K562 (cell line): ENCODE data around the gene JDP2. TPM values are rescaled to one million over a fixed set of nuclear protein-coding genes. Genes with fewer than 3 reads are reported as not detected.

Experiments
- ATAC-seq: fragments of 200-7000 bp; cut with Tn5 transposase; 3 replicates; pipeline ENCODE4 v1.9.1; 2020; ENCODE audit warnings: moderate library complexity
- BruUV-seq: library from RNA; stranded (reverse); fragments of 400-500 nt; replicated peaks from 2 replicates; lab custom pipeline; 2021; lab: Mats Ljungman, UMichigan
- CTCF ChIA-PET: fragments of 300-600 bp; formaldehyde crosslinking; extraction: SDS; loops from one replicate; lab custom pipeline; 2021; ENCODE audit warnings: low intra/inter-chr PET ratio; lab: Yijun Ruan, JAX
- POLR2A ChIA-PET: fragments of 300-600, 350-650 bp; sonication (Branson Sonifier 250); formaldehyde crosslinking; extraction: SDS; loops from one replicate; lab custom pipeline; 2021; ENCODE audit warnings: antibody characterized with exemption, inconsistent platforms; lab: Yijun Ruan, JAX
- DNase-seq, 4 experiments: peaks; one replicate each; pipeline versions ENCODE4 v3.0.0 to v3.0.0-alpha.2; 2011 to 2018; ENCODE audit warnings: low spot score in 3 of 4, mixed read lengths in 3 of 4; ENCODE audit errors: extremely low read depth in 1 of 4
- FAIRE-seq: peaks from 2 replicates; lab custom pipeline; 2011; peaks lifted over from hg19 to GRCh38; lab: Jason Lieb, UNC
- H2AFZ ChIP-seq: 2 replicates; pipeline ENCODE4 v1.6.0; 2011; ENCODE audit warnings: low read depth, low read length, control low read depth, inconsistent platforms
- H3K27ac ChIP-seq: fragments of 200-600 bp; 3 replicates; pipeline ENCODE4 v1.8.0; 2011; ENCODE audit warnings: low read depth, mild to moderate bottlenecking, control low read depth, inconsistent platforms, low read length, moderate library complexity, mixed read lengths; ENCODE audit errors: extremely low read depth
- H3K27me3 ChIP-seq, 2 experiments: fragments of 300-600 bp in 1 of 2; 2 replicates in 1 of 2; 3 replicates in 1 of 2; pipeline versions ENCODE4 v1.6.0 to v1.8.0; 2011; ENCODE audit warnings: inconsistent platforms in 2 of 2, low read length in 2 of 2, mild to moderate bottlenecking in 1 of 2, mixed read lengths in 1 of 2, moderate library complexity in 1 of 2; ENCODE audit not compliant: control insufficient read depth in 2 of 2, insufficient read depth in 2 of 2
- H3K36me3 ChIP-seq: fragments of 300-600 bp; 3 replicates; pipeline ENCODE4 v1.8.0; 2011; ENCODE audit warnings: mild to moderate bottlenecking, low read length, inconsistent platforms; ENCODE audit not compliant: control insufficient read depth, insufficient read depth
- H3K4me1 ChIP-seq, 2 experiments: fragments of 200-600 bp in 1 of 2; replicated peaks in 1 of 2; 2 replicates in 1 of 2; 3 replicates in 1 of 2; pipeline versions ENCODE4 v1.5.1 to v1.8.0; 2011; ENCODE audit warnings: inconsistent platforms in 2 of 2, low read length in 2 of 2, mild to moderate bottlenecking in 1 of 2, mixed read lengths in 1 of 2, moderate library complexity in 1 of 2; ENCODE audit not compliant: control insufficient read depth in 2 of 2, insufficient read depth in 2 of 2
- H3K4me2 ChIP-seq: 2 replicates; pipeline ENCODE4 v1.6.1; 2011; ENCODE audit warnings: low read length, control low read depth, inconsistent platforms, mixed read lengths; ENCODE audit not compliant: insufficient read depth
- H3K4me3 ChIP-seq: fragments of 200-600 bp; sonication (generic), shearing (Covaris generic); 2 replicates; pipeline ENCODE4 v1.5.1; 2016; ENCODE audit warnings: control low read depth, inconsistent platforms
- H3K79me2 ChIP-seq: fragments of 200-600 bp; 3 replicates; pipeline ENCODE4 v1.8.0; 2011; ENCODE audit warnings: low read length, inconsistent platforms; ENCODE audit not compliant: control insufficient read depth, insufficient read depth
- H3K9ac ChIP-seq, 2 experiments: 2 replicates each; pipeline versions ENCODE4 v1.6.0 to v1.6.1; 2011; ENCODE audit warnings: low read depth in 2 of 2, low read length in 2 of 2, control low read depth in 1 of 2, inconsistent platforms in 1 of 2, mild to moderate bottlenecking in 1 of 2, mixed read lengths in 1 of 2; ENCODE audit not compliant: insufficient read depth in 1 of 2
- H3K9me1 ChIP-seq: one replicate; pipeline ENCODE4 v1.6.0; 2011; ENCODE audit warnings: inconsistent platforms, mild to moderate bottlenecking, low read length, moderate library complexity; ENCODE audit not compliant: control insufficient read depth, insufficient read depth
- H3K9me3 ChIP-seq: replicated peaks from 2 replicates; pipeline ENCODE4 v1.5.1; 2011; ENCODE audit warnings: low read depth, low read length, inconsistent platforms; ENCODE audit not compliant: control insufficient read depth, insufficient read depth
- H4K20me1 ChIP-seq: replicated peaks from 2 replicates; pipeline ENCODE4 v1.6.1; 2011; ENCODE audit warnings: low read length, inconsistent platforms, mixed read lengths; ENCODE audit not compliant: control insufficient read depth, insufficient read depth
- ELF4 ChIP-seq: fragments of 450-650 bp; formaldehyde crosslinking; IDR thresholded peaks from 2 replicates; pipeline ENCODE4 v1.4.0; 2022; ENCODE audit warnings: missing genetic modification characterization
- GTF2B ChIP-seq: IDR thresholded peaks from 2 replicates; pipeline ENCODE4 v1.6.1; 2011; ENCODE audit not compliant: insufficient read length; ENCODE audit errors: extremely low read depth
- HCFC1 ChIP-seq: IDR thresholded peaks from 2 replicates; pipeline ENCODE4 v1.6.1; 2012; ENCODE audit warnings: low read depth, low read length, improper control_type of control experiment
- SMARCE1 ChIP-seq: fragments of 450-650 bp; IDR thresholded peaks from 2 replicates; pipeline ENCODE4 v1.7.1; 2016; ENCODE audit warnings: mild to moderate bottlenecking
- THAP7 ChIP-seq: fragments of 250-450 bp; sonication (Bioruptor Pico); IDR thresholded peaks from 2 replicates; pipeline ENCODE4 v1.5.0; 2021
- TSHZ1 ChIP-seq: fragments of 250-450 bp; sonication (Bioruptor Pico); IDR thresholded peaks from 2 replicates; pipeline ENCODE4 v1.4.0; 2020; ENCODE audit warnings: mild to moderate bottlenecking, moderate library complexity
- YBX1 ChIP-seq: fragments of 450-650 bp; IDR thresholded peaks from 2 replicates; pipeline ENCODE4 v1.7.1; 2016; ENCODE audit warnings: mild to moderate bottlenecking
- ZNF184 ChIP-seq: sonication (generic); formaldehyde crosslinking; IDR thresholded peaks from 2 replicates; pipeline ENCODE4 v1.5.0; 2020; ENCODE audit warnings: missing genetic modification reagents
- ZNF224 ChIP-seq: sonication (generic); formaldehyde crosslinking; IDR thresholded peaks from 2 replicates; pipeline ENCODE4 v1.8.0; 2022; ENCODE audit warnings: mild to moderate bottlenecking, missing genetic modification reagents
- WGBS: fragments of 100-300 bp; shearing (Covaris generic); methylation state at CpG from one replicate; pipeline ENCODE4 v1.1.6; 2016; ENCODE audit warnings: low coverage, mixed read lengths; ENCODE audit not compliant: insufficient coverage; ENCODE audit errors: missing lambda C conversion rate; 5-methylcytosine and 5-hydroxymethylcytosine counted together
- in situ Hi-C: fragments of 300-500 bp; cut with MboI; formaldehyde crosslinking; loops from 4 replicates; pipeline ENCODE4 v1.15.0; 2018; ENCODE audit warnings: inconsistent platforms, mixed read lengths
- intact Hi-C: fragments of 100-400 bp; cut with micrococcal nuclease; formaldehyde crosslinking; loops from 2 replicates; pipeline ENCODE4 v1.14.2; 2022
- polyA plus RNA-seq, 8 experiments: library from polyadenylated mRNA; depleted of rRNA in 4 of 8; stranded (reverse) in 5 of 8; unstranded in 3 of 8; fragments of >200 nt; fragmentation: Nextera tagmentation in 2 of 8; fragmentation: Illumina TruSeq in 1 of 8; extraction: Ambion mirVana in 2 of 8; extraction: Trizol in 1 of 8; gene quantifications; 2 replicates each; pipeline versions ENCODE4 v1.2.1 to v1.2.3, GENCODE V29; 2011 to 2014; ENCODE audit warnings: inconsistent platforms in 1 of 8, missing spikeins in 1 of 8
- total RNA-seq, 7 experiments: library from RNA; depleted of rRNA in 6 of 7; stranded (reverse); fragments of >200 nt in 6 of 7; fragmentation: Illumina TruSeq in 2 of 7; extraction: Trizol in 2 of 7; gene quantifications; 2 replicates each; pipeline versions ENCODE4 v1.2.1 to v1.2.3, GENCODE V29; 2011 to 2021; ENCODE audit warnings: low replicate concordance in 1 of 7

Gene JDP2
- total and polyA plus RNA-seq, 9 of the 15 experiments (the other 6 are each of a cell fraction or from before 2014, with no cell fraction given), result 0.27 to 13.8 (median 3.1) TPM

GRCh38 chr14:75469164-75469563 lies 41.3 kb downstream of the JDP2 start:
- POLR2A ChIA-PET, result no interaction called here
- peaks cover 0 to 8% of the 10 kb centered on the region in 2 experiments; a peak in 2 of 5 replicates for H3K4me1 ChIP-seq
- no peak for ATAC-seq
- no TSS peak for BruUV-seq
- H3K79me2 ChIP-seq, result no peaks in the 10 kb centered on the region
- no peak overlapping the region for H3K9ac ChIP-seq
- H3K9me3 ChIP-seq, result no peaks in the 10 kb centered on the region
- no peaks in the 10 kb centered on the region for H3K27me3 ChIP-seq
- no peaks in the 10 kb centered on the region for H3K9me1 ChIP-seq
- H2AFZ ChIP-seq, result no peak overlapping the region
- H4K20me1 ChIP-seq, result no peaks in the 10 kb centered on the region
- no peak for DNase-seq
- TF ChIP-seq ZNF184 (CRISPR knock-in tag), result no peak
- TF ChIP-seq HCFC1, result no peak
- TF ChIP-seq TSHZ1 (CRISPR knock-in tag), result no peak
- TF ChIP-seq YBX1, result no peak
- no peak for TF ChIP-seq SMARCE1
- no peak for TF ChIP-seq ELF4 (CRISPR knock-in tag)
- no peak for TF ChIP-seq THAP7
- TF ChIP-seq GTF2B, result no peak
- no peak for TF ChIP-seq ZNF224 (CRISPR knock-in tag)
- CTCF ChIA-PET, result no interaction called here
- no peak overlapping the region for H3K4me2 ChIP-seq
- FAIRE-seq, result no peak
- in situ Hi-C loops, result no loop called here
- intact Hi-C loops, result no loop called here
- H3K4me3 ChIP-seq, result no peak overlapping the region
- H3K36me3 ChIP-seq, result no peaks in the 10 kb centered on the region
- no peak overlapping the region for H3K27ac ChIP-seq
- WGBS, result 31% methylated on average over 8 of the region's 16 CpGs
